ENCODE results near the gene SLC16A14. TPM values are rescaled to one million over a fixed set of nuclear protein-coding genes. Genes with fewer than 3 reads are reported as not detected.
A peak's percentile ranks its signal among the peaks of the same experiment; 100 is the strongest.

SLC16A14 gene
- total and polyA plus RNA-seq, 2 experiments from 2014 or later = 1.1 to 2.7 TPM

DNA sequence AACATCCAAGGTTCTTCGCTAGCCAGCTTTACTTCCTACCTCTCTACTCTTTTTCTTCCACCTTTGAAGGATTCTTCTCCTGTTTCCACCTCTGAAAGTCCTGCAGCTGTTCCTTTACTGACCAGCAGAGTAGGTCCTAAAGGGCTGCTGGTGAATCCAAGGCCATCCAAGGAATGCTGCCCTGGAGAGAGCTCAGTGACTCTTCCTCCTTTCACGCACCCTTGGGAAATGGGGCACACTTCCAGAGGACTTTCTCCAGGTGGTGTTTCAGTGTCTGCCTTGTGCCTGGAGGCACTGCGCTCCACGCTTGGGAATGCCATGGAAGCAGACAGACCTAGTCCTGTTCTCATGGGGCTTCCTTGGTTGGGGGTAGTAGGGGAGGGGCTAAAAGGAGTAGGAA, 45.4 kb downstream of the SLC16A14 start:
- peak; percentile 59; the same call in 2 of the 3 replicates for ATAC-seq
- Histone ChIP-seq H3K36me3 (ENCODE audit: insufficient read depth) (no peaks in the 10 kb centered on the region), H3K4me2 (no peak overlapping the region)

More for the DNA sequence above, 45.4 kb downstream of the SLC16A14 start:
- Histone ChIP-seq H3K4me1 (ENCODE audit: insufficient read depth) (no peaks in the 10 kb centered on the region), H2AFZ (no peak overlapping the region), H3K27ac (ENCODE audit: low read depth) (no peak overlapping the region), H3K27me3 (ENCODE audit: insufficient read depth) (no peaks in the 10 kb centered on the region), H4K20me1 (replicated peaks; ENCODE audit: insufficient read depth) (no peaks in the 10 kb centered on the region), H3K79me2 (replicated peaks; ENCODE audit: insufficient read depth) (no peaks in the 10 kb centered on the region), H3K9me2 (ENCODE audit: insufficient read depth) (no peaks in the 10 kb centered on the region), H3F3A (replicated peaks; ENCODE audit: low read depth) (no peaks in the 10 kb centered on the region), H3K4me3 (no peak overlapping the region)
- Mint-ChIP-seq H3K4me1 (no peaks in the 10 kb centered on the region), H3K4me3 (no peak overlapping the region), H3K27me3 (ENCODE audit: insufficient read depth, low read depth, poor library complexity) (no peaks in the 10 kb centered on the region), H3K9me3 (no peaks in the 10 kb centered on the region; the same call in 2 of the 3 replicates), H3K27ac (no peak overlapping the region), H3K36me3 (ENCODE audit: low read depth) (no peaks in the 10 kb centered on the region)
- DNase-seq (ENCODE audit: low spot score) = peak; percentile 28
- TF ChIP-seq, protein P1, sequence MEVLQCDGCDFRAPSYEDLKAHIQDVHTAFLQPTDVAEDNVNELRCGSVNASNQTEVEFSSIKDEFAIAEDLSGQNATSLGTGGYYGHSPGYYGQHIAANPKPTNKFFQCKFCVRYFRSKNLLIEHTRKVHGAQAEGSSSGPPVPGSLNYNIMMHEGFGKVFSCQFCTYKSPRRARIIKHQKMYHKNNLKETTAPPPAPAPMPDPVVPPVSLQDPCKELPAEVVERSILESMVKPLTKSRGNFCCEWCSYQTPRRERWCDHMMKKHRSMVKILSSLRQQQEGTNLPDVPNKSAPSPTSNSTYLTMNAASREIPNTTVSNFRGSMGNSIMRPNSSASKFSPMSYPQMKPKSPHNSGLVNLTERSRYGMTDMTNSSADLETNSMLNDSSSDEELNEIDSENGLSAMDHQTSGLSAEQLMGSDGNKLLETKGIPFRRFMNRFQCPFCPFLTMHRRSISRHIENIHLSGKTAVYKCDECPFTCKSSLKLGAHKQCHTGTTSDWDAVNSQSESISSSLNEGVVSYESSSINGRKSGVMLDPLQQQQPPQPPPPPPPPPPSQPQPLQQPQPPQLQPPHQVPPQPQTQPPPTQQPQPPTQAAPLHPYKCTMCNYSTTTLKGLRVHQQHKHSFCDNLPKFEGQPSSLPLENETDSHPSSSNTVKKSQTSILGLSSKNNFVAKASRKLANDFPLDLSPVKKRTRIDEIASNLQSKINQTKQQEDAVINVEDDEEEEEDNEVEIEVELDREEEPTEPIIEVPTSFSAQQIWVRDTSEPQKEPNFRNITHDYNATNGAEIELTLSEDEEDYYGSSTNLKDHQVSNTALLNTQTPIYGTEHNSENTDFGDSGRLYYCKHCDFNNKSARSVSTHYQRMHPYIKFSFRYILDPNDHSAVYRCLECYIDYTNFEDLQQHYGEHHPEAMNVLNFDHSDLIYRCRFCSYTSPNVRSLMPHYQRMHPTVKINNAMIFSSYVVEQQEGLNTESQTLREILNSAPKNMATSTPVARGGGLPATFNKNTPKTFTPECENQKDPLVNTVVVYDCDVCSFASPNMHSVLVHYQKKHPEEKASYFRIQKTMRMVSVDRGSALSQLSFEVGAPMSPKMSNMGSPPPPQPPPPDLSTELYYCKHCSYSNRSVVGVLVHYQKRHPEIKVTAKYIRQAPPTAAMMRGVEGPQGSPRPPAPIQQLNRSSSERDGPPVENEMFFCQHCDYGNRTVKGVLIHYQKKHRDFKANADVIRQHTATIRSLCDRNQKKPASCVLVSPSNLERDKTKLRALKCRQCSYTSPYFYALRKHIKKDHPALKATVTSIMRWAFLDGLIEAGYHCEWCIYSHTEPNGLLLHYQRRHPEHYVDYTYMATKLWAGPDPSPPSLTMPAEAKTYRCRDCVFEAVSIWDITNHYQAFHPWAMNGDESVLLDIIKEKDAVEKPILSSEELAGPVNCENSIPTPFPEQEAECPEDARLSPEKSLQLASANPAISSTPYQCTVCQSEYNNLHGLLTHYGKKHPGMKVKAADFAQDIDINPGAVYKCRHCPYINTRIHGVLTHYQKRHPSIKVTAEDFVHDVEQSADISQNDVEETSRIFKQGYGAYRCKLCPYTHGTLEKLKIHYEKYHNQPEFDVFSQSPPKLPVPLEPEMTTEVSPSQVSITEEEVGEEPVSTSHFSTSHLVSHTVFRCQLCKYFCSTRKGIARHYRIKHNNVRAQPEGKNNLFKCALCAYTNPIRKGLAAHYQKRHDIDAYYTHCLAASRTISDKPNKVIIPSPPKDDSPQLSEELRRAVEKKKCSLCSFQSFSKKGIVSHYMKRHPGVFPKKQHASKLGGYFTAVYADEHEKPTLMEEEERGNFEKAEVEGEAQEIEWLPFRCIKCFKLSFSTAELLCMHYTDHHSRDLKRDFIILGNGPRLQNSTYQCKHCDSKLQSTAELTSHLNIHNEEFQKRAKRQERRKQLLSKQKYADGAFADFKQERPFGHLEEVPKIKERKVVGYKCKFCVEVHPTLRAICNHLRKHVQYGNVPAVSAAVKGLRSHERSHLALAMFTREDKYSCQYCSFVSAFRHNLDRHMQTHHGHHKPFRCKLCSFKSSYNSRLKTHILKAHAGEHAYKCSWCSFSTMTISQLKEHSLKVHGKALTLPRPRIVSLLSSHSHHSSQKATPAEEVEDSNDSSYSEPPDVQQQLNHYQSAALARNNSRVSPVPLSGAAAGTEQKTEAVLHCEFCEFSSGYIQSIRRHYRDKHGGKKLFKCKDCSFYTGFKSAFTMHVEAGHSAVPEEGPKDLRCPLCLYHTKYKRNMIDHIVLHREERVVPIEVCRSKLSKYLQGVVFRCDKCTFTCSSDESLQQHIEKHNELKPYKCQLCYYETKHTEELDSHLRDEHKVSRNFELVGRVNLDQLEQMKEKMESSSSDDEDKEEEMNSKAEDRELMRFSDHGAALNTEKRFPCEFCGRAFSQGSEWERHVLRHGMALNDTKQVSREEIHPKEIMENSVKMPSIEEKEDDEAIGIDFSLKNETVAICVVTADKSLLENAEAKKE (CRISPR knock-in tag; IDR thresholded peaks at IDR 0.05) = 0 out of 2 replicates have a peak, but pooled peaks have one; percentile 42
- TF ChIP-seq, protein P2, sequence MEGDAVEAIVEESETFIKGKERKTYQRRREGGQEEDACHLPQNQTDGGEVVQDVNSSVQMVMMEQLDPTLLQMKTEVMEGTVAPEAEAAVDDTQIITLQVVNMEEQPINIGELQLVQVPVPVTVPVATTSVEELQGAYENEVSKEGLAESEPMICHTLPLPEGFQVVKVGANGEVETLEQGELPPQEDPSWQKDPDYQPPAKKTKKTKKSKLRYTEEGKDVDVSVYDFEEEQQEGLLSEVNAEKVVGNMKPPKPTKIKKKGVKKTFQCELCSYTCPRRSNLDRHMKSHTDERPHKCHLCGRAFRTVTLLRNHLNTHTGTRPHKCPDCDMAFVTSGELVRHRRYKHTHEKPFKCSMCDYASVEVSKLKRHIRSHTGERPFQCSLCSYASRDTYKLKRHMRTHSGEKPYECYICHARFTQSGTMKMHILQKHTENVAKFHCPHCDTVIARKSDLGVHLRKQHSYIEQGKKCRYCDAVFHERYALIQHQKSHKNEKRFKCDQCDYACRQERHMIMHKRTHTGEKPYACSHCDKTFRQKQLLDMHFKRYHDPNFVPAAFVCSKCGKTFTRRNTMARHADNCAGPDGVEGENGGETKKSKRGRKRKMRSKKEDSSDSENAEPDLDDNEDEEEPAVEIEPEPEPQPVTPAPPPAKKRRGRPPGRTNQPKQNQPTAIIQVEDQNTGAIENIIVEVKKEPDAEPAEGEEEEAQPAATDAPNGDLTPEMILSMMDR (conservative IDR thresholded peaks at IDR 0.05; ENCODE audit: low read depth in 2 of 2) = no peak
- no peak for TF ChIP-seq POLR2AphosphoS5 (IDR thresholded peaks at IDR 0.05; ENCODE audit: low read depth)
